Keratinocyte (primary cell): Measurements from ENCODE around the gene AFF2. TPM values are rescaled to one million over a fixed set of nuclear protein-coding genes. Genes with fewer than 3 reads are reported as not detected.

Source experiments
- DNase-seq: peaks from one replicate; pipeline ENCODE4 v3.0.0-alpha.2; 2011; ENCODE audit warnings: low read depth, missing footprints, low spot score
- FAIRE-seq: peaks from 2 replicates; lab custom pipeline; 2011; peaks lifted over from hg19 to GRCh38; lab: Jason Lieb, UNC
- H2AFZ ChIP-seq: 2 replicates; pipeline ENCODE4 v1.6.0; 2012; ENCODE audit warnings: low read length, control low read depth, inconsistent platforms; ENCODE audit not compliant: control insufficient read depth
- H3K27ac ChIP-seq: 2 replicates; pipeline ENCODE4 v1.5.1; 2011; ENCODE audit warnings: low read length; ENCODE audit not compliant: control insufficient read depth, insufficient read depth
- H3K27me3 ChIP-seq: 3 replicates; pipeline ENCODE4 v1.6.0; 2011; ENCODE audit warnings: low read length; ENCODE audit not compliant: control insufficient read depth, insufficient read depth; ENCODE audit errors: extremely low read depth
- H3K36me3 ChIP-seq, 2 experiments: 2 replicates in 1 of 2; 3 replicates in 1 of 2; pipeline ENCODE4 v1.5.1; 2011; ENCODE audit warnings: low read length in 2 of 2, mild to moderate bottlenecking in 1 of 2; ENCODE audit not compliant: control insufficient read depth in 2 of 2, insufficient read depth in 2 of 2; ENCODE audit errors: extremely low read depth in 1 of 2
- H3K4me1 ChIP-seq: 3 replicates; pipeline ENCODE4 v1.5.1; 2011; ENCODE audit warnings: low read length; ENCODE audit not compliant: control insufficient read depth, insufficient read depth; ENCODE audit errors: extremely low read depth
- H3K4me2 ChIP-seq: 3 replicates; pipeline ENCODE4 v1.6.0; 2011; ENCODE audit warnings: low read depth, low read length; ENCODE audit not compliant: control insufficient read depth, insufficient read depth; ENCODE audit errors: extremely low read depth
- H3K4me3 ChIP-seq, 3 experiments: fragments of 200-600 bp in 1 of 3; sonication (generic) in 1 of 3; 2 replicates in 2 of 3; 3 replicates in 1 of 3; pipeline ENCODE4 v1.5.1; 2011 to 2016; ENCODE audit warnings: low read length in 3 of 3, mild to moderate bottlenecking in 3 of 3, control low read depth in 2 of 3, inconsistent platforms in 1 of 3, low read depth in 1 of 3, mixed read lengths in 1 of 3, mixed run types in 1 of 3, moderate library complexity in 1 of 3; ENCODE audit not compliant: control insufficient read depth in 2 of 3, insufficient read depth in 2 of 3; ENCODE audit errors: extremely low read depth in 1 of 3
- H3K79me2 ChIP-seq: 2 replicates; pipeline ENCODE4 v1.6.0; 2012; ENCODE audit warnings: low read length; ENCODE audit not compliant: control insufficient read depth, insufficient read depth
- H3K9ac ChIP-seq: 3 replicates; pipeline ENCODE4 v1.6.0; 2011; ENCODE audit warnings: low read length; ENCODE audit not compliant: control insufficient read depth, insufficient read depth; ENCODE audit errors: extremely low read depth
- H3K9me1 ChIP-seq: 3 replicates; pipeline ENCODE4 v1.6.0; 2011; ENCODE audit warnings: low read length; ENCODE audit not compliant: control insufficient read depth, insufficient read depth; ENCODE audit errors: extremely low read depth
- H3K9me3 ChIP-seq: 2 replicates; pipeline ENCODE4 v1.5.1; 2012; ENCODE audit warnings: low read depth, low read length; ENCODE audit not compliant: control insufficient read depth
- H4K20me1 ChIP-seq: 3 replicates; pipeline ENCODE4 v1.6.0; 2011; ENCODE audit warnings: low read length; ENCODE audit not compliant: control insufficient read depth, insufficient read depth; ENCODE audit errors: extremely low read depth
- EZH2 ChIP-seq: IDR thresholded peaks from one replicate; pipeline ENCODE4 v1.6.1; 2012; ENCODE audit warnings: inconsistent platforms, mild to moderate bottlenecking, low read length, moderate library complexity
- dilution Hi-C: fragments of 300-500 bp; cut with MboI; formaldehyde crosslinking; loops from one replicate; pipeline ENCODE4 v1.7.0; 2020; ENCODE audit warnings: low sequenced_read_pairs; ENCODE audit not compliant: extremely low pct_ligation_motif_present
- polyA plus RNA-seq, 5 experiments: library from polyadenylated mRNA; depleted of rRNA in 3 of 5; stranded (reverse) in 3 of 5; stranded (forward) in 1 of 5; unstranded in 1 of 5; fragments of >200 nt; gene quantifications; 1 replicate in 1 of 5; 2 replicates in 3 of 5; 3 replicates in 1 of 5; pipeline versions ENCODE4 v1.2.1 to v1.2.3, GENCODE V29; 2011 to 2012; ENCODE audit warnings: missing spikeins in 2 of 5, low read depth in 1 of 5, low replicate concordance in 1 of 5
- TF ChIP-seq, protein P1 (sequence below), 3 experiments: IDR thresholded peaks in 1 of 3; conservative IDR thresholded peaks in 1 of 3; optimal IDR thresholded peaks in 1 of 3; 2 replicates in 2 of 3; 3 replicates in 1 of 3; pipeline versions ENCODE3 to v1.5.1; 2011; ENCODE audit warnings: low read length in 3 of 3, mild to moderate bottlenecking in 3 of 3, moderate library complexity in 2 of 3, control low read depth in 1 of 3, inconsistent platforms in 1 of 3; ENCODE audit not compliant: insufficient read depth in 2 of 3; ENCODE audit errors: extremely low read depth in 1 of 3

Gene AFF2
- polyA plus RNA-seq, 1 donor (not counting 4 experiments of a cell fraction or from before 2014, with no cell fraction given) = 0.01 TPM

DNA sequence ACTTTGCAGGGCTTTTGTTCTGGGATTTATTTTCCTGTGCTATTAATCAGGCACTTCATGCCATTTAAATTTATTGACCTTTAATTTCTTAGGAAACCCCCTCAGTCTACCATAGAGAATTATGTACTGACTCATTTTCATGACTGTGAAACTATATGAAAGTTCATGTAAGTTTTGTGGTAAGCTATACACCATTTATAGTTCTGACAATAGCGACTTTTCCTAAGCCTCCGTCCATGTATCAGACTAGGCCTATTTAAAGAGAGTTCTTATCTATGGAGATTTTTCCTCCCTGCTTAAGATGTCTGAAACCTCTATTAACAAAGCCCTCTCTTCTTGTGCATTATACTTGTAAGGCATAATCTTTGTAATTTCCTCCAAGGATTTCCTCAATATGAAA, 111.6 kb downstream of the AFF2 start:
- no peaks in the 10 kb centered on the region for H3K9me1 ChIP-seq
- H4K20me1 ChIP-seq = no peaks in the 10 kb centered on the region
- dilution Hi-C loops = no loop called here
- DNase-seq (no peak), FAIRE-seq (no peak)
- no peak overlapping the region for H3K4me3 ChIP-seq
- TF ChIP-seq EZH2 = no peak
- TF ChIP-seq, protein P1, sequence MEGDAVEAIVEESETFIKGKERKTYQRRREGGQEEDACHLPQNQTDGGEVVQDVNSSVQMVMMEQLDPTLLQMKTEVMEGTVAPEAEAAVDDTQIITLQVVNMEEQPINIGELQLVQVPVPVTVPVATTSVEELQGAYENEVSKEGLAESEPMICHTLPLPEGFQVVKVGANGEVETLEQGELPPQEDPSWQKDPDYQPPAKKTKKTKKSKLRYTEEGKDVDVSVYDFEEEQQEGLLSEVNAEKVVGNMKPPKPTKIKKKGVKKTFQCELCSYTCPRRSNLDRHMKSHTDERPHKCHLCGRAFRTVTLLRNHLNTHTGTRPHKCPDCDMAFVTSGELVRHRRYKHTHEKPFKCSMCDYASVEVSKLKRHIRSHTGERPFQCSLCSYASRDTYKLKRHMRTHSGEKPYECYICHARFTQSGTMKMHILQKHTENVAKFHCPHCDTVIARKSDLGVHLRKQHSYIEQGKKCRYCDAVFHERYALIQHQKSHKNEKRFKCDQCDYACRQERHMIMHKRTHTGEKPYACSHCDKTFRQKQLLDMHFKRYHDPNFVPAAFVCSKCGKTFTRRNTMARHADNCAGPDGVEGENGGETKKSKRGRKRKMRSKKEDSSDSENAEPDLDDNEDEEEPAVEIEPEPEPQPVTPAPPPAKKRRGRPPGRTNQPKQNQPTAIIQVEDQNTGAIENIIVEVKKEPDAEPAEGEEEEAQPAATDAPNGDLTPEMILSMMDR (optimal IDR thresholded peaks at IDR 0.05 in 1 of 3, IDR thresholded peaks at IDR 0.05 in 1 of 3, conservative IDR thresholded peaks at IDR 0.05 in 1 of 3; ENCODE audit: extremely low read depth in 1 of 3, insufficient read depth in 2 of 3, low read length in 3 of 3) = no peak
- no peak overlapping the region for H3K4me2 ChIP-seq
- no peaks in the 10 kb centered on the region for H3K27me3 ChIP-seq
- H3K9ac ChIP-seq = no peak overlapping the region
- no peak overlapping the region for H2AFZ ChIP-seq
- H3K4me1 ChIP-seq = no peaks in the 10 kb centered on the region
- no peaks in the 10 kb centered on the region for H3K9me3 ChIP-seq
- no peaks in the 10 kb centered on the region for H3K79me2 ChIP-seq
- H3K36me3 ChIP-seq = no peaks in the 10 kb centered on the region
- H3K27ac ChIP-seq = no peak overlapping the region

DNA sequence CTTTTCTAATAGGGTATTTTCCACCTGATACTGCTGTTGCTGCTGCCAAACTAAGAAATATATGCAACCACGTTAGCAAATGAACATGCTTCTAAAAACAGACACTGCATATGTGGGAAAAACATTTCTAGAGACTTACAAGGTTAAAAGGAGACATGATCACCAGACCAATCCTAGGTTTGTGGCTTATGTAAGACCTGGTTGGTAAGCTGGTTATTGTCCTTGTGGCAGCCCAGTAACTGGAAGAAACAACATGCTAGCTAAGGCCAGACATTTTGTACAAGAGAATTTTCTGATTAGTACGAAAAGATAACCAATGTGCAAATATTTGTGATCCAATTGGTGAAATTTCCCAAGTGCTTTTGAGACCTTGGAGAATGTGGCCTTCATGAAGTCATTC, 112.0 kb downstream of the AFF2 start:
- H3K4me1 ChIP-seq = no peaks in the 10 kb centered on the region
- H4K20me1 ChIP-seq = no peaks in the 10 kb centered on the region
- no peaks in the 10 kb centered on the region for H3K27me3 ChIP-seq
- no peak overlapping the region for H3K27ac ChIP-seq
- H2AFZ ChIP-seq = no peak overlapping the region
- no peaks in the 10 kb centered on the region for H3K36me3 ChIP-seq
- H3K4me2 ChIP-seq = no peak overlapping the region
- DNase-seq (no peak), FAIRE-seq (no peak)
- dilution Hi-C loops = no loop called here
- no peaks in the 10 kb centered on the region for H3K79me2 ChIP-seq
- no peaks in the 10 kb centered on the region for H3K9me1 ChIP-seq
- TF ChIP-seq, protein P1 (optimal IDR thresholded peaks at IDR 0.05 in 1 of 3, IDR thresholded peaks at IDR 0.05 in 1 of 3, conservative IDR thresholded peaks at IDR 0.05 in 1 of 3; ENCODE audit: extremely low read depth in 1 of 3, insufficient read depth in 2 of 3, low read length in 3 of 3) = no peak
- no peak for TF ChIP-seq EZH2
- no peak overlapping the region for H3K9ac ChIP-seq
- no peaks in the 10 kb centered on the region for H3K9me3 ChIP-seq
- H3K4me3 ChIP-seq = no peak overlapping the region
